Dendritic cell treated with granulocyte-macrophage colony-stimulating factor and Interleukin-4, amounts not matched to agents 40 ng/mL and 50 ng/mL, for 4 days (primary cell): ENCODE results near the gene PLCB3.
A peak's percentile ranks its signal among the peaks of the same experiment; 100 is the strongest.
"Not testable (repeated sequence)": the region's sequence is repeated elsewhere in the genome, so short reads cannot be mapped to it uniquely, and the experiment has no call there.

Source experiments
- H3K27ac Mint-ChIP-seq: one replicate; pipeline ENCODE4 v1.8.0; 2022; ENCODE audit warnings: mild to moderate bottlenecking, mixed read lengths
- H3K27me3 Mint-ChIP-seq: one replicate; pipeline ENCODE4 v1.8.0; 2022; ENCODE audit warnings: mild to moderate bottlenecking, mixed read lengths
- H3K36me3 Mint-ChIP-seq: one replicate; pipeline ENCODE4 v1.8.0; 2022; ENCODE audit warnings: low read depth, mixed read lengths
- H3K4me1 Mint-ChIP-seq: one replicate; pipeline ENCODE4 v1.8.0; 2022; ENCODE audit warnings: low read depth, mixed read lengths
- H3K4me3 Mint-ChIP-seq: one replicate; pipeline ENCODE4 v1.8.0; 2022; ENCODE audit warnings: mild to moderate bottlenecking, moderate library complexity, mixed read lengths
- H3K9me3 Mint-ChIP-seq: one replicate; pipeline ENCODE4 v1.8.0; 2022; ENCODE audit warnings: mixed read lengths
- intact Hi-C: fragments of 100-400 bp; cut with micrococcal nuclease; formaldehyde crosslinking; loops from one replicate; pipeline ENCODE4 v1.15.0; 2022

Gene PLCB3

DNA sequence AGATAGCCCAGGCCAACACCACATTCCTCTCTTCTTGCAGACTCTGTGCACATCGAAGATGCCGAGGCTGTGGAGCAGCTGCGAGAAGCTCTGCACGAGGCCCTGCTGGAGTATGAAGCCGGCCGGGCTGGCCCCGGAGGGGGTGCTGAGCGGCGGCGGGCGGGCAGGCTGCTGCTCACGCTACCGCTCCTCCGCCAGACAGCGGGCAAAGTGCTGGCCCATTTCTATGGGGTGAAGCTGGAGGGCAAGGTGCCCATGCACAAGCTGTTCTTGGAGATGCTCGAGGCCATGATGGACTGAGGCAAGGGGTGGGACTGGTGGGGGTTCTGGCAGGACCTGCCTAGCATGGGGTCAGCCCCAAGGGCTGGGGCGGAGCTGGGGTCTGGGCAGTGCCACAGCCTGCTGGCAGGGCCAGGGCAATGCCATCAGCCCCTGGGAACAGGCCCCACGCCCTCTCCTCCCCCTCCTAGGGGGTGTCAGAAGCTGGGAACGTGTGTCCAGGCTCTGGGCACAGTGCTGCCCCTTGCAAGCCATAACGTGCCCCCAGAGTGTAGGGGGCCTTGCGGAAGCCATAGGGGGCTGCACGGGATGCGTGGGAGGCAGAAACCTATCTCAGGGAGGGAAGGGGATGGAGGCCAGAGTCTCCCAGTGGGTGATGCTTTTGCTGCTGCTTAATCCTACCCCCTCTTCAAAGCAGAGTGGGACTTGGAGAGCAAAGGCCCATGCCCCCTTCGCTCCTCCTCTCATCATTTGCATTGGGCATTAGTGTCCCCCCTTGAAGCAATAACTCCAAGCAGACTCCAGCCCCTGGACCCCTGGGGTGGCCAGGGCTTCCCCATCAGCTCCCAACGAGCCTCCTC is 64.6 kb downstream of the PLCB3 start:
- H3K27me3 Mint-ChIP-seq, H3K9me3 Mint-ChIP-seq, intact Hi-C loops: not testable (repeated sequence)
- Mint-ChIP-seq H3K36me3 (peaks cover 92% of the 10 kb centered on the region), H3K4me3 (peak overlapping the region; percentile 80), H3K27ac (peak overlapping the region; percentile 96), H3K4me1 (peaks cover 77% of the 10 kb centered on the region)

DNA sequence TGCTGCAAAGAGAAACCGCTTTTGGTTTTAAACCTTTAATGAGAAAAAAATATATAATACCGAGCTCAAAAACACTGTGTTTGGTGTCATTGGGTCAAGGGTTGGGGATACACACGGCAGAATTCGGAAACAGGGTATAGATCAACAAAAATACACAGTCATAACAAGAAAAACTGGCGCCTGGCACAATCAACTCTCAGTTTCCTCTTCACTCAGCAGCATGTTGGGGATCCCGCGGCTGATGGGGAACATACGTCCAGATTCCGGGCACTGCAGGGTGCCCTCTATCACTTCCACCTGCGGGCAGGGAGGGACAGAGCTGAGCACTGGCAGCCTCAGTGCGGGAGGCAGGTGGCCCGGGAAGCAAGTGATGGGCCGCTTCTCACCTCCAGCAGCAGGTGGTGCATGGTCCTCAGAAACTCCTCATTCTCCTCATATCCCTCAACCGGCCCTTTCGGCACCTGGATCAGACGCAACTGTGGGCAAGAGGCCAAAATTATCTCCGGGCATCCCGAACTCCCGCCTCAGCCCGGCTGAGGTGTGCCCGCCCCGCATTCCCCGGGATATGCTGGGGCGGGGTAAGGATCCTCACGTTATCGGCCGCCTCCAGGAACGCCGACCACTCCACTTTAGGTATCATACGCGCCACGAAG is 65.5 kb downstream of the PLCB3 start:
- Mint-ChIP-seq H3K4me1 (peaks cover 74% of the 10 kb centered on the region), H3K4me3 (peak overlapping the region; percentile 80), H3K9me3 (no peaks in the 10 kb centered on the region), H3K27ac (peak overlapping the region; percentile 96), H3K27me3 (no peaks in the 10 kb centered on the region), H3K36me3 (peaks cover 92% of the 10 kb centered on the region)
- intact Hi-C loops, result loop anchor here (1.0 kb wide), 1 partner anchor 11 kb away; the partner anchor contains the start of gene ESRRA

DNA sequence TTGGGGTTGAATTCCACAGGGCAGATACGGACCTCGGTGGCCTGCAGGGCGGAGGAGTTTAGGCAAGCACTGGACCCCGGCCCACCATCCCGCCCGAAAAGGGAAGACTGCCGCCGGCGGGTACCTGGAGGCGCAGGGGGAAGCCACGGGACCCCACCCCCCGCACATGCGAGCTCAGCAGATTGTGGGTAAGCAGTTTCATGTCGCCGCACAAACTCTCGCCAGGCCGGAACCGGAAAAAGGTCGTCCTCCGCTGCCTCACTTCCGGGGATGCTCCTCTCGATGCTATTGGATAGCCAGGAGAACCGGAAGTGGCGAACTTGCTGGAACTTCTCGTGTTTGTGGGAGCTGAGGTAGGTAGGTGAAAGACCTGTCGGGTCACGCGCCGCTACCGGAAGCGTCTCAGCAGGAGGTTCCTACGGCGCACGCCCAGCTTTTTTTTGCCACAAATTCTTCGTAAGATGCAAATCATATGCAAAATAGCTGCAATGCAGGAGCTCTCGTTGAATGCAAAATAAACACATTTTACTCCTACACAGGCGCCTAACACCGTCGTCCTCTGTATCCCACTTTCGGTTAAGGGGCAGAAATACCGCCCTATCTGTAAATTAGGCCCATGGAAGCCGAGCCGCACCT is 66.1 kb downstream of the PLCB3 start, which contains the start of gene TRMT112:
TSS of gene TRMT112 (minus strand) at position 235 of the 636 bp plus-strand sequence. CDS start at position 202, 33 bp downstream.
- Mint-ChIP-seq H3K4me1 (peaks cover 70% of the 10 kb centered on the region), H3K9me3 (no peaks in the 10 kb centered on the region), H3K36me3 (peaks cover 92% of the 10 kb centered on the region), H3K27me3 (no peaks in the 10 kb centered on the region), H3K4me3 (peak within 1 kb of the TSS; percentile 80), H3K27ac (peak within 1 kb of the TSS; percentile 96)
- intact Hi-C loops, result loop anchor here (1.0 kb wide), 1 partner anchor 12 kb away; the partner anchor contains the start of gene ESRRA

DNA sequence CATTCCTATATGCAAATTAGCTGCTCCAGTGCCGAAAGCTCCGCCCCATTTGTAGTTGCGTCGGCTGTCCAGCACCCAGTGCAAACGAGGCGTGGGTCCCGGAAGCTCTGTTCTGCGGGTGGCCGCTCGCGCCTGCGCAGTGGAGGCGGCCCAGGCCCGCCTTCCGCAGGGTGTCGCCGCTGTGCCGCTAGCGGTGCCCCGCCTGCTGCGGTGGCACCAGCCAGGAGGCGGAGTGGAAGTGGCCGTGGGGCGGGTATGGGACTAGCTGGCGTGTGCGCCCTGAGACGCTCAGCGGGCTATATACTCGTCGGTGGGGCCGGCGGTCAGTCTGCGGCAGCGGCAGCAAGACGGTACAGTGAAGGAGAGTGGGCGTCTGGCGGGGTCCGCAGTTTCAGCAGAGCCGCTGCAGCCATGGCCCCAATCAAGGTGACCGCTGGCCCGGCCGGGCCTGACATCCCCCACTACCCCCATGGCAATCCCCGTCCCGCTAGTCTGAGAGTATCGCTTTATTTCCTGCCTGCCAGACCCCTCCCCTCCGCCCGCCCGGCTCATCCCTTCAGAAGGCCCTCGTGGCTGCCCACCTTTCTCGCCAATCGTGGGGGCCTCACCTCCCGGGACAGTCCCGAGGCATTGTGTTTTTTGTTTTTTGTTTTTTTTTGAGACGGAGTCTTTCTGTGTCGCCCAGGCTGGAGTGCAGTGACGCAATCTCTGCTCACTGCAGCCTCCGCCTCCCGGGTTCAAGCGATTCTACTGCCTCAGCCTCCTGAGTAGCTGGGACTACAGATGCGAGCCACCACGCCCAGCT is 66.8 kb downstream of the PLCB3 start, which contains the start of gene PRDX5:
TSS of gene PRDX5 (plus strand) at position 161 of the 805 bp plus-strand sequence. CDS start at position 256, 95 bp downstream.
- H3K9me3 Mint-ChIP-seq, result no peaks in the 10 kb centered on the region
- peak within 1 kb of the TSS; percentile 80 for H3K4me3 Mint-ChIP-seq
- H3K36me3 Mint-ChIP-seq, result peaks cover 92% of the 10 kb centered on the region
- peak within 1 kb of the TSS; percentile 96 for H3K27ac Mint-ChIP-seq
- no peaks in the 10 kb centered on the region for H3K27me3 Mint-ChIP-seq
- intact Hi-C loops, result loop anchor here (1.0 kb wide), 1 partner anchor 13 kb away; the partner anchor contains the start of gene ESRRA
- peaks cover 62% of the 10 kb centered on the region for H3K4me1 Mint-ChIP-seq
